Ishikawa (cell line): Measurements from ENCODE around the gene ASMTL.

Experiments
- CEBPB ChIP-seq: IDR thresholded peaks from 2 replicates; pipeline ENCODE4 v1.6.1; 2012
- CREB1 ChIP-seq: IDR thresholded peaks from 2 replicates; pipeline ENCODE4 v1.6.1; 2012; ENCODE audit warnings: low read depth
- EP300 ChIP-seq: IDR thresholded peaks from 2 replicates; pipeline ENCODE4 v1.6.1; 2012; ENCODE audit warnings: borderline replicate concordance
- RAD21 ChIP-seq: IDR thresholded peaks from 2 replicates; pipeline ENCODE4 v1.6.1; 2012; ENCODE audit warnings: low read depth
- TAF1 ChIP-seq: IDR thresholded peaks from 2 replicates; pipeline ENCODE4 v1.6.1; 2012; ENCODE audit warnings: low read depth, mild to moderate bottlenecking
- TCF12 ChIP-seq: IDR thresholded peaks from 2 replicates; pipeline ENCODE4 v1.6.1; 2012; ENCODE audit warnings: low read depth
- TEAD4 ChIP-seq: IDR thresholded peaks from 2 replicates; pipeline ENCODE4 v1.6.1; 2012
- TF ChIP-seq, protein P1 (sequence below): IDR thresholded peaks from 2 replicates; pipeline ENCODE4 v1.6.1; 2012
- TF ChIP-seq, protein P2 (sequence below): IDR thresholded peaks from 2 replicates; pipeline ENCODE4 v1.6.1; 2012

DNA sequence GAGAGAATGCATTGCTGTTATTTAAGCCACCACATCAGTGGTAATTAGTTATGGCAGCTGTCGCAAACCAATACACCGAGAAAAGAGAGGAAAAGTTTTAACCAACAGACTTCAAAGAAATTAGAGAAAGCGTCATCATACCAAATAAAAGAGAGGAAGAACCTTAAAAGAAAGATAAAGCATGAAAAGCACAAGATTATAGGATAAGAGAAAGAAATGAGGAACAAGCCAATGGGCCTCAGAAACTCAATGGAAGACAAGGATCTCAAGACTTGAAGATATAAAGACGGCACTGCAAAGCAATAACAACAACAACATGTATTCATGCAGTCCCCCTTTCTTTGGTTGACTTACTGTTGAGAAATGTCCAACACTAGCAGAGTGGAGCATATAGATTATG is 22.8 kb upstream of the ASMTL start:
- TF ChIP-seq, protein P1, sequence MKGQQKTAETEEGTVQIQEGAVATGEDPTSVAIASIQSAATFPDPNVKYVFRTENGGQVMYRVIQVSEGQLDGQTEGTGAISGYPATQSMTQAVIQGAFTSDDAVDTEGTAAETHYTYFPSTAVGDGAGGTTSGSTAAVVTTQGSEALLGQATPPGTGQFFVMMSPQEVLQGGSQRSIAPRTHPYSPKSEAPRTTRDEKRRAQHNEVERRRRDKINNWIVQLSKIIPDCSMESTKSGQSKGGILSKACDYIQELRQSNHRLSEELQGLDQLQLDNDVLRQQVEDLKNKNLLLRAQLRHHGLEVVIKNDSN: no peak
- TF ChIP-seq EP300: no peak
- no peak for TF ChIP-seq TAF1
- no peak for TF ChIP-seq RAD21
- TF ChIP-seq TCF12: no peak
- no peak for TF ChIP-seq CREB1
- TF ChIP-seq, protein P2, sequence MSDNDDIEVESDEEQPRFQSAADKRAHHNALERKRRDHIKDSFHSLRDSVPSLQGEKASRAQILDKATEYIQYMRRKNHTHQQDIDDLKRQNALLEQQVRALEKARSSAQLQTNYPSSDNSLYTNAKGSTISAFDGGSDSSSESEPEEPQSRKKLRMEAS: no peak
- TF ChIP-seq TEAD4: no peak
- no peak for TF ChIP-seq CEBPB
